ENCODE results near the gene TMEM150B. TPM values are rescaled to one million over a fixed set of nuclear protein-coding genes. Genes with fewer than 3 reads are reported as not detected.

The TMEM150B gene
- total RNA-seq, 1 experiment from 2014 or later: not detected

GRCh38 chr19:55279770-55280643 is 45.1 kb downstream of the TMEM150B start, which contains the start of gene HSPBP1:
Gene HSPBP1 (minus strand): TSS chr19:55280110. CDS start chr19:55279608, 502 bp downstream.
- ChIA-PET POLR2A (ENCODE audit: low non-redundant PET) (interaction anchor here (0.5 to 0.6 kb wide), 2 partner anchors 21 to 108 kb away, joined by 3 to 11 read pairs; no protein-coding TSS in a partner anchor), CTCF (interaction anchor here (0.5 to 0.9 kb wide), 2 partner anchors 21 to 80 kb away, joined by 4 to 12 read pairs; no protein-coding TSS in a partner anchor)
- TF ChIP-seq EZH2 (IDR thresholded peaks at IDR 0.05; ENCODE audit: borderline replicate concordance, low read depth, low read length, poor library complexity, severe bottlenecking): no peak
- TF ChIP-seq, protein P1, sequence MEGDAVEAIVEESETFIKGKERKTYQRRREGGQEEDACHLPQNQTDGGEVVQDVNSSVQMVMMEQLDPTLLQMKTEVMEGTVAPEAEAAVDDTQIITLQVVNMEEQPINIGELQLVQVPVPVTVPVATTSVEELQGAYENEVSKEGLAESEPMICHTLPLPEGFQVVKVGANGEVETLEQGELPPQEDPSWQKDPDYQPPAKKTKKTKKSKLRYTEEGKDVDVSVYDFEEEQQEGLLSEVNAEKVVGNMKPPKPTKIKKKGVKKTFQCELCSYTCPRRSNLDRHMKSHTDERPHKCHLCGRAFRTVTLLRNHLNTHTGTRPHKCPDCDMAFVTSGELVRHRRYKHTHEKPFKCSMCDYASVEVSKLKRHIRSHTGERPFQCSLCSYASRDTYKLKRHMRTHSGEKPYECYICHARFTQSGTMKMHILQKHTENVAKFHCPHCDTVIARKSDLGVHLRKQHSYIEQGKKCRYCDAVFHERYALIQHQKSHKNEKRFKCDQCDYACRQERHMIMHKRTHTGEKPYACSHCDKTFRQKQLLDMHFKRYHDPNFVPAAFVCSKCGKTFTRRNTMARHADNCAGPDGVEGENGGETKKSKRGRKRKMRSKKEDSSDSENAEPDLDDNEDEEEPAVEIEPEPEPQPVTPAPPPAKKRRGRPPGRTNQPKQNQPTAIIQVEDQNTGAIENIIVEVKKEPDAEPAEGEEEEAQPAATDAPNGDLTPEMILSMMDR (conservative IDR thresholded peaks at IDR 0.05; ENCODE audit: low read depth, low read length): no peak
- no TSS peak for BruUV-seq (replicated peaks)
- peaks cover 4% of the 10 kb centered on the region for H3K36me3 ChIP-seq (ENCODE audit: insufficient read depth, low read length, poor library complexity, severe bottlenecking)
- H3K27ac ChIP-seq (ENCODE audit: low read depth, low read length, poor library complexity, severe bottlenecking): peak within 1 kb of the TSS; percentile 84
- peak within 1 kb of the TSS; percentile 74 for H3K4me3 ChIP-seq (ENCODE audit: low read depth, low read length, poor library complexity, severe bottlenecking)
- no peaks in the 10 kb centered on the region for H3K27me3 ChIP-seq (replicated peaks; ENCODE audit: insufficient read depth, low read depth, low read length, poor library complexity)
- DNase-seq (ENCODE audit: low spot score): peak; percentile 98
- intact Hi-C loops (cut with micrococcal nuclease; ENCODE audit: unreplicated experiment): no loop called here
- no peaks in the 10 kb centered on the region for H3K9me3 ChIP-seq (ENCODE audit: low read depth, low read length, poor library complexity, severe bottlenecking)
- H3K4me1 ChIP-seq (ENCODE audit: insufficient read depth, low read length, poor library complexity, severe bottlenecking): peaks cover 12% of the 10 kb centered on the region

DNA sequence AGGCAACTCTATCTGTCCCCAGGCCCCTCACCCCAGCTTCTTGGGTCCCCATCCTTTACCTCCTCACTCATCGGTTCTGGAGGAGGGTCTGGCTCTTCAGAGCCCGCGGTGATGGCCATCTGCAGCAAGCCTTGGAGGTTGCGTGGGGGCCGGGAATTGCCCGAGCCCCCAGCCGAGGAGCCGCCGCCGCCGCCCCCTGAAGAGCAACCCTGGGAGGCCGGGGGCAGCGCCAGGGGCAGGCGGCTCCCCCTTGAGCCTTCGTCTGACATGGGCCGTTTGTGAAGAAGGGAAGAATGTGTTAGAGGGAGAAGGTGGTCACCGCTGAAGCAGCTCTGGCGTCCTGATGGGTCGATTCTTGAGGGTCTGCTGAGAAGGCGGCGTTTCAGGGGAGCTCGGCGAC is 45.8 kb downstream of the TMEM150B start:
- H3K27me3 ChIP-seq (replicated peaks; ENCODE audit: insufficient read depth, low read depth, low read length, poor library complexity): no peaks in the 10 kb centered on the region
- peak overlapping the region; percentile 84 for H3K27ac ChIP-seq (ENCODE audit: low read depth, low read length, poor library complexity, severe bottlenecking)
- DNase-seq (ENCODE audit: low spot score): no peak
- H3K9me3 ChIP-seq (ENCODE audit: low read depth, low read length, poor library complexity, severe bottlenecking): no peaks in the 10 kb centered on the region
- peak overlapping the region; percentile 74 for H3K4me3 ChIP-seq (ENCODE audit: low read depth, low read length, poor library complexity, severe bottlenecking)
- ChIA-PET CTCF (no interaction called here), POLR2A (ENCODE audit: low non-redundant PET) (no interaction called here)
- BruUV-seq (replicated peaks): no TSS peak
- intact Hi-C loops (cut with micrococcal nuclease; ENCODE audit: unreplicated experiment): no loop called here
- TF ChIP-seq, protein P1 (conservative IDR thresholded peaks at IDR 0.05; ENCODE audit: low read depth, low read length): no peak
- no peak for TF ChIP-seq EZH2 (IDR thresholded peaks at IDR 0.05; ENCODE audit: borderline replicate concordance, low read depth, low read length, poor library complexity, severe bottlenecking)
- peaks cover 12% of the 10 kb centered on the region for H3K4me1 ChIP-seq (ENCODE audit: insufficient read depth, low read length, poor library complexity, severe bottlenecking)
- H3K36me3 ChIP-seq (ENCODE audit: insufficient read depth, low read length, poor library complexity, severe bottlenecking): peaks cover 6% of the 10 kb centered on the region

DNA sequence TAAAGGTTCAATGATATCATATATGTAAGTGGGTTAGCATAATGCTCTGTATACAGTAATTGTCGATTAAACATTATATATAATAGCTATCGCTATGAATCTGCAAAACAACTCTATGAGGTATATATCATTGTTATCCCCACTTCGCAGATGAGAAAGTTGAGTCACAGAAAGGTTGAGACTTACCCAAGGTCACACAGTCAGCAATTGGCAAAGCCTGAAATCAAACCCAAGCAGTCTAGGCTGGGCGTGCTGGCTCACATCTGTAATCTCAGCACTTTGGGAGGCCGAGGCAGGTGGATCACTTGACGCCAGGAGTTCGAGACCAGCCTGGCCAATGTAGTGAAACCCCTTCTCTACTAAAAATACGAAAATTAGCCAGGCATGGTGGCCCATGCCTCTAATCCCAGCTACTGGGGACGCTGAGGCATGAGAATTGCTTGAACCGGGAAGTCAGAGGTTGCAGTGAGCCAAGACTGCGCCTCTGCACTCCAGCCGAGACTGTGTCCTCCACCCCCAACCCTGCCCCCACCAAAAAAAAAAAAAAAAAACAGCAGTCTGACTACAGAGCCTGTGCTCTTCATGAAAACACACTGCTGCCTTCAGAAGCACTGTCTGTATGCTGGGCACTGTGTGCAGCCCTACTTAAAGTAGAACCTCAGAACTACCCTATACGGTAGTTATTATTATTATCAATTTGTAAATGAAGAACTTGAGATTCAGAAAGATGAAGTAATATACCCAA is 46.6 kb downstream of the TMEM150B start:
- H3K27ac ChIP-seq (ENCODE audit: low read depth, low read length, poor library complexity, severe bottlenecking): no peak overlapping the region
- peak overlapping the region; percentile 74 for H3K4me3 ChIP-seq (ENCODE audit: low read depth, low read length, poor library complexity, severe bottlenecking)
- TF ChIP-seq EZH2 (IDR thresholded peaks at IDR 0.05; ENCODE audit: borderline replicate concordance, low read depth, low read length, poor library complexity, severe bottlenecking): no peak
- TF ChIP-seq, protein P1 (conservative IDR thresholded peaks at IDR 0.05; ENCODE audit: low read depth, low read length): no peak
- H3K36me3 ChIP-seq (ENCODE audit: insufficient read depth, low read length, poor library complexity, severe bottlenecking): peaks cover 6% of the 10 kb centered on the region
- BruUV-seq (replicated peaks): TSS peak; percentile 58
- H3K9me3 ChIP-seq (ENCODE audit: low read depth, low read length, poor library complexity, severe bottlenecking): no peaks in the 10 kb centered on the region
- intact Hi-C loops (cut with micrococcal nuclease; ENCODE audit: unreplicated experiment): no loop called here
- H3K4me1 ChIP-seq (ENCODE audit: insufficient read depth, low read length, poor library complexity, severe bottlenecking): peaks cover 12% of the 10 kb centered on the region
- no peaks in the 10 kb centered on the region for H3K27me3 ChIP-seq (replicated peaks; ENCODE audit: insufficient read depth, low read depth, low read length, poor library complexity)
- DNase-seq (ENCODE audit: low spot score): no peak
- ChIA-PET CTCF (no interaction called here), POLR2A (ENCODE audit: low non-redundant PET) (interaction anchor here (1.1 kb wide), 1 partner anchor 62 kb away, joined by 3 read pairs; no protein-coding TSS in a partner anchor)

All from A673 (cell line).